Kidney (tissue), 14 donors: ENCODE data around the gene GLYATL1. TPM values are rescaled to one million over a fixed set of nuclear protein-coding genes. Genes with fewer than 3 reads are reported as not detected.
"Not testable (repeated sequence)": the region's sequence is repeated elsewhere in the genome, so short reads cannot be mapped to it uniquely, and the experiment has no call there.

ENCODE experiments used
- DNase-seq, 5 donors: peaks; one replicate each; pipeline ENCODE4 v3.0.0-alpha.2; 2013 to 2020
- FAIRE-seq: peaks from 2 replicates; lab custom pipeline; 2012; peaks lifted over from hg19 to GRCh38; lab: Jason Lieb, UNC
- H3K27ac ChIP-seq, 2 donors: one replicate each; pipeline ENCODE4 v1.7.0; 2013; ENCODE audit warnings: low read depth in 2 of 2, low read length in 2 of 2, inconsistent platforms in 1 of 2
- H3K27me3 ChIP-seq: one replicate; pipeline ENCODE4 v1.7.1; 2013; ENCODE audit warnings: low read length, inconsistent platforms; ENCODE audit not compliant: control insufficient read depth, insufficient read depth
- H3K36me3 ChIP-seq, 3 donors: one replicate each; pipeline versions ENCODE4 v1.7.0 to v1.7.1; 2013; ENCODE audit warnings: low read length in 3 of 3, control low read depth in 1 of 3, inconsistent platforms in 1 of 3; ENCODE audit not compliant: insufficient read depth in 3 of 3, control insufficient read depth in 2 of 3
- H3K4me1 ChIP-seq, 3 donors: one replicate each; pipeline versions ENCODE4 v1.7.0 to v1.7.1; 2013; ENCODE audit warnings: low read length in 3 of 3, inconsistent platforms in 1 of 3, low read depth in 1 of 3; ENCODE audit not compliant: control insufficient read depth in 2 of 3, insufficient read depth in 2 of 3
- H3K4me3 ChIP-seq, 3 donors: one replicate each; pipeline versions ENCODE4 v1.7.0 to v1.8.1; 2013; ENCODE audit warnings: low read length in 3 of 3, control low read depth in 1 of 3, inconsistent platforms in 1 of 3
- H3K9ac ChIP-seq, 3 donors: one replicate each; pipeline versions ENCODE4 v1.7.0 to v1.7.1; 2013; ENCODE audit warnings: low read length in 3 of 3, control low read depth in 1 of 3, inconsistent platforms in 1 of 3
- H3K9me3 ChIP-seq, 3 donors: one replicate each; pipeline versions ENCODE4 v1.7.0 to v1.7.1; 2013; ENCODE audit warnings: low read length in 3 of 3, control low read depth in 1 of 3, inconsistent platforms in 1 of 3; ENCODE audit not compliant: control insufficient read depth in 2 of 3, insufficient read depth in 1 of 3
- intact Hi-C: fragments of 100-400 bp; cut with DNase I; formaldehyde crosslinking; loops from one replicate; pipeline ENCODE4 v1.11.1; 2022
- polyA plus RNA-seq: library from polyadenylated mRNA; stranded (reverse); fragments of 350-450 nt; fragmentation: Illumina TruSeq; extraction: RNeasy Lipid Tissue Mini Kit (QIAGEN cat#74804); gene quantifications from one replicate; pipeline ENCODE4 v1.2.3, GENCODE V29; 2014; ENCODE audit warnings: low read depth, low replicate concordance; ENCODE audit not compliant: insufficient read depth
- total RNA-seq: library from RNA; stranded (reverse); fragmentation: NEBNext Ultra II Directional; extraction: Animal tissue kit (Norgen Biotek cat#: 25700); gene quantifications from one replicate; pipeline ENCODE4 v1.2.1, GENCODE V29; 2021
- TF ChIP-seq, protein P1 (sequence below): IDR thresholded peaks from 3 replicates; pipeline ENCODE4 v1.5.1; 2012; ENCODE audit warnings: mild to moderate bottlenecking, moderate library complexity, borderline replicate concordance; ENCODE audit not compliant: insufficient read depth; ENCODE audit errors: extremely low read depth
- donor health status: control.
- donor health status: control.
- donor health status: control.
- donor health status: control.
- donor health status: control.
- donor health status: DM: yes; HTN: yes; CAD: no.
- donor health status: Normal renal cell carcinoma (clear cell type).

GLYATL1 gene
- total and polyA plus RNA-seq, 2 donors from 2014 or later = 15.7 to 199 TPM

DNA sequence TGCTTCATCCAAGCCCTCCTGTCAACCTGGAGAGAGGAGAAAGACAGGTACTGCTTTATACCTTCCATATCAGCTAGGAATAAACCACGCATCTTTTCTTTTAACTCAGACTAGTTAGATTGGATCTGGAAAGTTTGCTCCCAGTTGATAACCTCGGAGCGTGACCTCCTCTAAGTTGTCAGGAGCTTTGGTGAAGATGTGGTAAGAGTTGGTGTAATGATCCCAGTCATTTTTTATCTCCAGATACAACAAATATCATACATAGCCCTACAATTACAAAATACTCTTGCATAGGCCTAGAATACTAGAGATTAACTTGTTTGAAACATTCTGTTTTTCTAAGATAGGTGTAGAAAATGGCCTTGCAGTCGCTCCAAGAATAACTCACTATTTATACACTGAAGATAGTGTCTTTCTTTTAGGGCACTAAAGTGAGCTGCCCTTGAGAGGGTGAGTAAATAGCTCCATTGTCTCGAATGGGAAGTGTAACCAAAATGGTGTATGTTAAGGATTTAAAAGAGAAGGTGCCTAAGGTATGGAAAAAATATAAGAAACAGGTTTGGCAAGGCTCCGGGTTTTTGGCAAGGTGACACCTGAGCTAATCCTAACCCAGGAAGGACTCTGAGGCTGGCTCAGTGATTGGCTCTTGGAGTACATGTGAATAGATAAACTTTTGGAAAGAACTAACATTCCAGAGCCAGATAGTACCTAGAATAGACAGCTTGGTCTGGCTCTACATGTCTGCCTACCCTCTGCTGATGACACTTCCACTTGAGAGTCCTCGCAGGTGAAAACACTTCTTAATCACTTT, 59.4 kb downstream of the GLYATL1 start:
- no peaks in the 10 kb centered on the region for H3K4me1 ChIP-seq
- FAIRE-seq (no peak), DNase-seq (no peak)
- intact Hi-C loops = no loop called here
- TF ChIP-seq, protein P1, sequence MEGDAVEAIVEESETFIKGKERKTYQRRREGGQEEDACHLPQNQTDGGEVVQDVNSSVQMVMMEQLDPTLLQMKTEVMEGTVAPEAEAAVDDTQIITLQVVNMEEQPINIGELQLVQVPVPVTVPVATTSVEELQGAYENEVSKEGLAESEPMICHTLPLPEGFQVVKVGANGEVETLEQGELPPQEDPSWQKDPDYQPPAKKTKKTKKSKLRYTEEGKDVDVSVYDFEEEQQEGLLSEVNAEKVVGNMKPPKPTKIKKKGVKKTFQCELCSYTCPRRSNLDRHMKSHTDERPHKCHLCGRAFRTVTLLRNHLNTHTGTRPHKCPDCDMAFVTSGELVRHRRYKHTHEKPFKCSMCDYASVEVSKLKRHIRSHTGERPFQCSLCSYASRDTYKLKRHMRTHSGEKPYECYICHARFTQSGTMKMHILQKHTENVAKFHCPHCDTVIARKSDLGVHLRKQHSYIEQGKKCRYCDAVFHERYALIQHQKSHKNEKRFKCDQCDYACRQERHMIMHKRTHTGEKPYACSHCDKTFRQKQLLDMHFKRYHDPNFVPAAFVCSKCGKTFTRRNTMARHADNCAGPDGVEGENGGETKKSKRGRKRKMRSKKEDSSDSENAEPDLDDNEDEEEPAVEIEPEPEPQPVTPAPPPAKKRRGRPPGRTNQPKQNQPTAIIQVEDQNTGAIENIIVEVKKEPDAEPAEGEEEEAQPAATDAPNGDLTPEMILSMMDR = no peak
- H3K27me3 ChIP-seq = no peaks in the 10 kb centered on the region
- no peak overlapping the region for H3K27ac ChIP-seq
- H3K4me3 ChIP-seq = no peak overlapping the region
- H3K9me3 ChIP-seq = no peaks in the 10 kb centered on the region
- no peak overlapping the region for H3K9ac ChIP-seq
- no peaks in the 10 kb centered on the region for H3K36me3 ChIP-seq

DNA sequence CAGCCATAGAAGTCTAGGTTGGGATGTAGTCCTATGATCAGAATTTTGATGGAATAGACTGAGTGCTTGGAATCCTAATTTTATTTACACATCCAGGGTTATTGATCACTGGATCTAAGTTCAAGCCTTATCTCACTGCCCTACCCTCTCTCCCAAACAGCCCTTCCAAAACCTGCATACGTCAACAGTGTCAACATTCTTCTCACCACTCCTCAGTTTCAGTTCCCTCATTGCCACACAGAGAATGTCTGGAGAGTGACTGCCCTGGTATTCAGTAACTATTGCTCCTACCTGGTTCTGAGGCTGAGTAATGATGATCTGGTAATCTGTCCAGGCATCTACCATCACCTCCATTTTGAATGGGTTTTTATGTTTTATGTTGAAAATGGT, 60.0 kb downstream of the GLYATL1 start:
- Histone ChIP-seq H3K9me3 (no peaks in the 10 kb centered on the region), H3K4me1 (no peaks in the 10 kb centered on the region), H3K27me3 (no peaks in the 10 kb centered on the region), H3K9ac (no peak overlapping the region), H3K4me3 (no peak overlapping the region), H3K27ac (no peak overlapping the region), H3K36me3 (no peaks in the 10 kb centered on the region)
- FAIRE-seq = no peak
- intact Hi-C loops = no loop called here
- no peak for DNase-seq
- TF ChIP-seq, protein P1 = no peak

DNA sequence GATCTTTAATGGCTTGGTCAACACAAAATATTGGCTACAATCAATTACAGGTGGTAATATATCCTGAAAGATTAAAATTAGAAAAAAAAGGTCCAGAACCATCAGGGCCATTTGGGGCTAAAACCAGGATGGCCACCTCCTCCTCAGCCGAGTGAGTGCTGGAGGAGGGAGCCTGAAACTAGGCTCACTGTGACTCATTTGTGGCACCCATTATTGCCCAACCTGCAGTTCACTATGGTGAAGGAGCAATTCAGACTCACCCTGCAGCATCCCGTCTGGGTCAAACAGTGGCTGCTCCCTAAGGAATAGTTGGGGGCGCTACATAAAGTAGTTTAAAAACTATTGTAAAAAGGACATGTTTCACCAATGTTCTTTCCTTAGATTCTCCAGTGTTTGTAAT, 60.7 kb downstream of the GLYATL1 start:
- H3K4me3 ChIP-seq = no peak overlapping the region
- no peak for DNase-seq
- H3K27me3 ChIP-seq = no peaks in the 10 kb centered on the region
- TF ChIP-seq, protein P1 = no peak
- H3K27ac ChIP-seq = no peak overlapping the region
- no peaks in the 10 kb centered on the region for H3K9me3 ChIP-seq
- no peaks in the 10 kb centered on the region for H3K36me3 ChIP-seq
- intact Hi-C loops = no loop called here
- no peak overlapping the region for H3K9ac ChIP-seq
- no peaks in the 10 kb centered on the region for H3K4me1 ChIP-seq
- no peak for FAIRE-seq

DNA sequence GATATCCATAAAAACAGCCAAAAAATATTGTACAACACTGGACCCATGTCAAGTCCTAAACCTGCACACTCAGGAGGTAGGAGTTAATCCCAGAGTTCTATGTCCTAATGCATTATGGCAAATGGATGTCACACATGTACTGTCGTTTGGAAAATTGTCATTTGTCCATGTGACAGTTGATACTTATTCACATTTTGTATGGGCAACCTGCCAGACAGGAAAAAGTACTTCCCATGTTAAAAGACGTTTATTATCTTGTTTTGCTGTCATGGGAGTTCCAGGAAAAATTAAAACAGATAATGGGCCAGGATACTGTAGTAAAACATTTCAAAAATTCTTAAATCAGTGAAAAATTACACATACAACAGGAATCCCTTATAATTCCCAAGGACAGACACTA, 62.7 kb downstream of the GLYATL1 start:
- H3K4me3 ChIP-seq, DNase-seq, H3K9me3 ChIP-seq, H3K4me1 ChIP-seq, H3K36me3 ChIP-seq, intact Hi-C loops, H3K27me3 ChIP-seq, H3K27ac ChIP-seq, H3K9ac ChIP-seq, FAIRE-seq: not testable (repeated sequence)

Other genes with a start within 250 kb of the GLYATL1 start
- gene GLYAT, start 207.5 kb upstream of the GLYATL1 start, total RNA-seq = 57.8 TPM
- 480 TPM for gene GLYAT, start 207.5 kb upstream of the GLYATL1 start, polyA plus RNA-seq
- not detected for gene GLYATL2, start 94.8 kb upstream of the GLYATL1 start, total RNA-seq
- not detected for gene GLYATL2, start 94.8 kb upstream of the GLYATL1 start, polyA plus RNA-seq
- not detected for gene GLYATL1B, start 146.8 kb downstream of the GLYATL1 start, total RNA-seq
- not detected for gene GLYATL1B, start 146.8 kb downstream of the GLYATL1 start, polyA plus RNA-seq
- gene FAM111B, start 167.7 kb downstream of the GLYATL1 start, total RNA-seq = 2.2 TPM
- 0.17 TPM for gene FAM111B, start 167.7 kb downstream of the GLYATL1 start, polyA plus RNA-seq
- gene FAM111A, start 203.4 kb downstream of the GLYATL1 start, total RNA-seq = 42.2 TPM
- 14.2 TPM for gene FAM111A, start 203.4 kb downstream of the GLYATL1 start, polyA plus RNA-seq
- gene DTX4, start 232.6 kb downstream of the GLYATL1 start, total RNA-seq = 21.8 TPM
- gene DTX4, start 232.6 kb downstream of the GLYATL1 start, polyA plus RNA-seq = 7.2 TPM